Activated CD8-positive, alpha-beta memory T cell treated with anti-CD3 and anti-CD28 coated beads for 36 hours (primary cell): ENCODE data around the gene OIT3. TPM values are rescaled to one million over a fixed set of nuclear protein-coding genes. Genes with fewer than 3 reads are reported as not detected.

ENCODE experiments used
- total RNA-seq, 2 experiments: library from RNA; stranded (reverse); gene quantifications; one replicate each; pipeline ENCODE4 v1.2.3, GENCODE V29; 2021

Gene OIT3
- total RNA-seq, 2 experiments from 2014 or later = not detected

Other genes starting within 250 kb of the OIT3 start
- 10 to 100 TPM; 17.7 to 19.0 TPM for gene MCU, start 201.6 kb upstream of the OIT3 start, total RNA-seq
- not detected for gene PLA2G12B, start 61.1 kb downstream of the OIT3 start, total RNA-seq
- gene P4HA1, start 203.1 kb downstream of the OIT3 start, total RNA-seq = 10 to 100 TPM; 51.9 to 54.2 TPM
- 1 to 10 TPM; 1.3 TPM for gene NUDT13, start 216.7 kb downstream of the OIT3 start, total RNA-seq